Fibroblast of the aortic adventitia (primary cell): Measurements from ENCODE around the gene MLC1. TPM values are rescaled to one million over a fixed set of nuclear protein-coding genes. Genes with fewer than 3 reads are reported as not detected.

Experiments
- DNase-seq: peaks from one replicate; pipeline ENCODE4 v3.0.0-alpha.2; 2010; ENCODE audit warnings: low read depth
- H3K4me3 ChIP-seq: 2 replicates; pipeline ENCODE4 v1.5.1; 2011; ENCODE audit warnings: low read depth, mild to moderate bottlenecking, control low read depth, low read length, moderate library complexity
- CTCF ChIP-seq: IDR thresholded peaks from 2 replicates; pipeline ENCODE4 v1.5.1; 2011; ENCODE audit warnings: mild to moderate bottlenecking, low read length, control low read depth, inconsistent platforms; ENCODE audit not compliant: insufficient read depth
- total RNA-seq: library from RNA; depleted of rRNA; stranded (reverse); fragments of >200 nt; gene quantifications from 2 replicates; pipeline ENCODE4 v1.2.3, GENCODE V29; 2012; ENCODE audit warnings: low replicate concordance

Gene MLC1
- total RNA-seq, 1 donor, result 0.09 TPM

GRCh38 chr22:50072167-50072555 is 13.1 kb downstream of the MLC1 start:
- no peak for DNase-seq
- H3K4me3 ChIP-seq, result no peak overlapping the region
- no peak for TF ChIP-seq CTCF

- no peak for DNase-seq
- TF ChIP-seq CTCF, result no peak
- H3K4me3 ChIP-seq, result no peak overlapping the region
Measured at GRCh38 chr22:50071432-50072166, 13.6 kb downstream of the MLC1 start.

DNA sequence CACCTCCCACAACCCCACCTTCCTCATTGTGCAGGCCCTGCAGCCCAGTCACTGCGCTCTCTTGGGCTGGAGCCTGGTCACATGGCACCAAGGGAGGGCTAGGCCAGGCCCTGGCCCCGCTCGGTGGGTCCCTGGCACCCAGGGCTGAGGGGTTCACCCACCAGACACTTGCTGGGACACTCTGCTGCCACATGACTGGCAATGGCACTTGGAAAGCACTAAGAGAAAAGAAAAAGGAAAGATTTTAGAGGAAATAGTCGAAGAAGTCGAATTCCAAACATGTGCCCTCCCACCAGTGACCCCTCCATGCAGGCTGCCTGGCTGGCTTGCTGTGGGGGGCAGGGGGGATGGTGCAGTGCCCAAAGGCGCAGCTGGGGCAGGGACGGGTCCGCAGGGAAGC is 14.9 kb downstream of the MLC1 start:
- no peak for TF ChIP-seq CTCF

GRCh38 chr22:50068096-50068495 is 17.1 kb downstream of the MLC1 start:
- no peak for TF ChIP-seq CTCF
- H3K4me3 ChIP-seq, result no peak overlapping the region
- DNase-seq, result no peak

More for the DNA sequence above, 14.9 kb downstream of the MLC1 start:
- H3K4me3 ChIP-seq, result no peak overlapping the region
- no peak for DNase-seq

GRCh38 chr22:50067244-50067643 is 18.0 kb downstream of the MLC1 start:
- DNase-seq, result no peak
- no peak for TF ChIP-seq CTCF
- H3K4me3 ChIP-seq, result no peak overlapping the region

DNA sequence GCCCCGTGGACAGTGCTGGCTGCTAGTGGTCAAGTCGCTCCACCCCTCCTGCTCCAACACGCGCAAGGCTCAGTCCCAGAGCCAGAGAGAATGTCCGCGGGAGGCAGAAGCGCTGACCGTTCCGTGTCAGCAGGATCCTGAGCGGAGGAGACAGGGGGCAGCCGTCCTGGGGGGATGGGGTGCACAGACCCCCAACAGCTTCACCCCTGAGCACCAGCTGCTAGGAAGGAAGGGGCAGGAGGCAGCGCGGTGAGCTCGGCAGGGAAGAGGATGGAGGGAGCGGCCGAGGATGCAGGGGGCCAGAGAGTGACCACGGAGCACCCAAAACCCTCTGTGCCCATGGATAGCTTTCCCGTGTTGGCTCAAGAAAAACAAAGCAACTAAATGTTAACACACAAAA is 20.8 kb downstream of the MLC1 start:
- no peak for DNase-seq
- TF ChIP-seq CTCF, result no peak
- H3K4me3 ChIP-seq, result no peak overlapping the region
